Fibroblast of skin of back (primary cell): ENCODE measurements around the gene NBPF26. TPM values are rescaled to one million over a fixed set of nuclear protein-coding genes. Genes with fewer than 3 reads are reported as not detected.
"Not testable (repeated sequence)": the region's sequence is repeated elsewhere in the genome, so short reads cannot be mapped to it uniquely, and the experiment has no call there.

Experiments
- DNase-seq: peaks from one replicate; pipeline ENCODE4 v3.0.0-alpha.2; 2013
- polyA plus RNA-seq, 2 experiments: library from polyadenylated mRNA; unstranded; fragments of 120-200 nt; gene quantifications; one replicate each; pipeline ENCODE4 v1.2.1, GENCODE V29; 2013; ENCODE audit not compliant: insufficient read length in 2 of 2

The NBPF26 gene
- 6.7 TPM for polyA plus RNA-seq (2013, experiment 1 of 2; ENCODE audit: insufficient read length)
- polyA plus RNA-seq (2013, experiment 2 of 2; ENCODE audit: insufficient read length): 5.9 TPM

DNA sequence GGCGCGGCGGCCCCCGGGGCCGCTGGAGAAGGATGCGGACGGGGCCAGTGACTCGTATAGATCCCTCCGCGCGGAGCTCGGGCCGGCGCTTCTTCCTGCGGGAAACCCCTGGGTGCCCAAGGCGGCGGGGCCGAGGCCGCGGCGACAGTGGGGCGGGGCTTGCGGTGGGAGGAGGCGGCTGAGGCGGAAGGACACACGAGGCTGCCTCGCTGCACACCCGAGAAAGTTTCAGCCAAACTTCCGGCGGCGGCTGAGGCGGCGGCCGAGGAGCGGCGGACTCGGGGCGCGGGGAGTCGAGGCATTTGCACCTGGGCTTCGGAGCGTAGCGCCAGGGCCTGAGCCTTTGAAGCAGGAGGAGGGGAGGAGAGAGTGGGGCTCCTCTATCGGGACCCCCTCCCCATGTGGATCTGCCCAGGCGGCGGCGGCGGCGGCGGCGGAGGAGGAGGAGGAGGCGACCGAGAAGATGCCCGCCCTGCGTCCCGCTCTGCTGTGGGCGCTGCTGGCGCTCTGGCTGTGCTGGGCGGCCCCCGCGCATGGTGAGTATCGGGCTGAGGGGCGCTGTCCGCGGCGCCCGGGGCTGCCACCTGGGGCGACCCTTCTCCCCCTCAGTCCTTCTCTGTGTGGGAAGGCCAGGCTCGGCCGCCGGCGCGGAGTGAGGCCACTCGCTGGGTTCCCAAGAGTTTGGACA lies at the start of gene NBPF26:
Gene NBPF26 (plus strand): TSS at position 231 of the 688 bp plus-strand sequence.
- peak; percentile 85 for DNase-seq

DNA sequence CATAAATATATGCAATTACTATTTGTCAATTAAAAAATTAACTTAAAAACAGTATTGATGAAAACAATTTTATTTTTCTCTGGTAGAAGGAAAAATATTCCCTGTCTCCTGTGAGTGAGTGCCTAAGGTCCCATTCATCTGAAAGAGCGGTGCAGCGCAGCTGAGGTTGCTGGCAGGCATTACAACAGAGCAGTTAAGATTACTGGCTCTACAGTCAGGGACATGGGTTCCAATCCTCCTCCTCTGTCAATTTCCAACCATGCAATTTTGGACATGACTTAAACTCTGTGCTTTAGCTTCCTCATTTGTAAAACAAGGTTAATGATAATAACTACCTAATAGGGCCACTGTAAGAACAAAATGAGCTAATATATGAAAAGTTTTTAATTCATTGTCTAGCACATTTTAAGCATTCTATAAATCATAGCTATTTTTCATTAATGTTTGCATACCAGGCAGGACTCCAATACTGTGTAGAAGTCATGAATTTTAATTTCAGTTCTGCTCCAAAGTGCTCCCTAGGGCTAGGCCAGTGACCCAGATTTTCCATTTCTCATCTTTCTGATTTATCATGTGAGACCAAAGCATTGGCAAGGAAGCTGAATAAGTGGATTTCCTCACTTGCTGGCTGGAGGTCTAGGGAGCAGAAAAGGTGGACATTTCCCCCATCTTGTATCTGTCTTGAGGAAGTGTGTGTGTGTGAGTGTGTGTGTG lies 43.5 kb upstream of the NBPF26 start:
- DNase-seq: not testable (repeated sequence)

DNA sequence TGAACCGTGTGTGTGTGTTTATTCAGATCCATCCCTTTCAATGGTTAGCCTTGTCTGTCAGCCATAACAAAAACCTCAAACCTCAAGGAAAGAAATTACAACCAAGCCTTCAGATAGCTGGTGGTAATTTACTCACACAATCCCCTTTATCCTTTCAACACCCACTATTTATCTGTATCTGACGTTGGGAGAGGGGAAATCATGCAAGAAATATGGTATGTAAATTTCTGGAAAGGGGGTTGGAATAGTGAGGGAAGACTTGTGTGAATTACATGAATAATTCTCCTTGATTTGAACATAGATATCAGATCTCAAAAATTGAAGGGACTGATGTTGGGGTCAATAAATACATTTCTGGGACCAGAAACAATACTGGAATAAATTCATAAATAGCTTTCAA lies 42.8 kb upstream of the NBPF26 start:
- not testable (repeated sequence) for DNase-seq

DNA sequence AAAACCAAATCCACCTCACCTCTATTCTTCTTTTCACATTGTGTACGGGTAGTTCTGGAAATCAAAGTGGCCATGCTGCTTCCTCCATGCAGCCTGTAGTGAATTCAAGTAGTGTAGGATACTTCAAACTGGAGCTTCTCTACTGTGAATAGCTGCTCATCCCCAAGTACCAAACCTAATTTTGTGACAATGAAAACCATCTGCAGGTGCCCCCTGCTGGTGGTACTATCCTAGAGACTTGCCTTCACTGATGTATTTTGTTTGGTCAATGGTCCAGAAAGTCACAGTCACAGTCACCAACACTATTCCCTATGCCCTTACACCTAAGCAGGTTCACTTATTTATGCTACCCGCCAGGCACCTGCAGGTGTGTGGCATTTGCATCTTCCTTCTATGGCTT lies 39.3 kb upstream of the NBPF26 start:
- not testable (repeated sequence) for DNase-seq

DNA sequence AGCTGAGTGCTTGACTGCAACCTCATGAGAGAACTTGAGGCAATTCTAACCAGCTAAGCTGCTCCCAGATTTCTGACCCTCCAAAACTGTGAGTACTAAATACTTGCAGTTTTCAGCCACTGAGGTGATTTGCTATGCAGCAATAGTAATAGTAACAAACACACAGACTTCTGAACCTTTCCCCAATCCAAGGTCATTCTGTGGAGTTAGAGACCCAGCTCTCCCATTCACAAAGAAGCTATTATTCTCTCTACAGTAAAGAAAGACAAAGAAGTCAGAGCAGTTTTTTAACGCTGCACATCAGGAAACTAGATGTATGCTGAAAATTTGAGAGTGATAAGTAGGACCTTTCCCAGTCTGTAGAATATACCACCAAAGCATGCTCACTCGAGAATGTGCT lies 38.1 kb upstream of the NBPF26 start:
- not testable (repeated sequence) for DNase-seq

DNA sequence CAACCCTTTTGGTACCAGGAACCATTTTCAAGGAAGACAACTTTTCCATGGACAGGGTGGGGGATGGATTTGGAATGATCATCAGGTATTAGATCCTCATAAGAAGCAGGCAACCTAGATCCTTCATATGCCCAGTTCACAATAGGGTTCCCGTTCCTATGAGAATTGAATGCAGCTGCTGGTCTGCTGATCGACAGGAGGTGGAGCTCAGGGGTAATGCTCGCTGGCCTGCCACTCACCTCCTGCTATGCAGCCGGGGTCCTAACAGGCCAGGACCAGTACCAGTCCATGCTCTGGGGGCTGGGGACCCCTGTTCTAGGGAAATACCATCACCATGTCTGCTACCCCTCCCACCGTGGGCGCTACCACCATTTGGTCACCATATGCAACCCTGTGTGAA lies 36.5 kb upstream of the NBPF26 start:
- DNase-seq: not testable (repeated sequence)

DNA sequence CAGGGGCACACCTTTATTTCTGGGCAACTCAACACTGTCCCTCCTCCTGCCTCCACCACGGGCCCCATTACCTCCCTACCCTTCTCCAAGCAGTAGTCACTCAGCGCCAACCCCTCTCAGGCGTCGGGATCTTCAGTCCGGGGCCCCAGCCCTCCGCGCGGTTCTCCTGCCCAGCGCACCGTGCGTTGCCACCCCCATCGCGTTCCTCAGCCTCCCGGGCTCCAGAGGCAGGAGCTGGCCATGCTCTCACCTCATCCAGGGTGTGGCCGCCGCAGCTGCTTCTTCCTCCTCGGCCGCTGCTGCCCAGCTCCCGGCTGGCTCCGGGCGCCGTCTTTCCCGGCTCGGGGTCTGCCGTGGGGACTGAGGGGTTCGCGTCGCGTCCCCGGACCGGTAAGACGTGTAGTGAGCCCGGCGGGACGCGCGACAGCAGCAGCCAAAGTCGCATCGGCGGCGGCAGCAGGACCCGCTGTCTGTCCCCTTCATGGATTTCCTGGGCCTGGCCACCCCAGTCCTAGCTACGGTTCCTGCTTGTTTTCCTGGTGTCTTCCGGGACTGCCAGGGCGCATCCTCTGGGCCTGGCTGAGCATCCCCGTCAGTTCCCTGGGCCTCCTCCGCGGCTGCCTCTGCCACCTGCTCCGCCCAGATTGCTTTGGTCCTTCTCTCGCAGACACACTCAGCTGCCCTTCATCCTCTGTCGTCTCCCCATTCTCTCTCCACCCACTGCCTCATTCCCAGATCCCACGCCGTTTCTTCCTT lies 22.8 kb upstream of the NBPF26 start:
- not testable (repeated sequence) for DNase-seq

DNA sequence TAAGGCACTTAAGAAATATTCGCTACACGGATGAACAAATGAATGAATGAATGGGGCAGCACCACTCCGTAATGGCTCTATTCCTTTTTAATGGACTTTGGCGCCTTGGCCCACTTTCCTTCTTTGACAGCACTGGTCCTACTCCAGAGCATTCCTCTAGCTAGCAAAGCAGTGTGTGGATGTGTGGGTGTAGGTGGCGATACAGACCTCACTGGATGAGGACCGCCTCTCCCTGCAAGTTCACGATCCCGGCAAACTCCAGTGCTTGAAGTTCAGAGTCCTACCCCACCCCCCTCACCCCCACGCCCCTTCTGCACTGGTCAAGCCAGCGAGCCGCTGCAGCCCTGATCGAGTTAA lies 409 bp upstream of the NBPF26 start:
- not testable (repeated sequence) for DNase-seq

DNA sequence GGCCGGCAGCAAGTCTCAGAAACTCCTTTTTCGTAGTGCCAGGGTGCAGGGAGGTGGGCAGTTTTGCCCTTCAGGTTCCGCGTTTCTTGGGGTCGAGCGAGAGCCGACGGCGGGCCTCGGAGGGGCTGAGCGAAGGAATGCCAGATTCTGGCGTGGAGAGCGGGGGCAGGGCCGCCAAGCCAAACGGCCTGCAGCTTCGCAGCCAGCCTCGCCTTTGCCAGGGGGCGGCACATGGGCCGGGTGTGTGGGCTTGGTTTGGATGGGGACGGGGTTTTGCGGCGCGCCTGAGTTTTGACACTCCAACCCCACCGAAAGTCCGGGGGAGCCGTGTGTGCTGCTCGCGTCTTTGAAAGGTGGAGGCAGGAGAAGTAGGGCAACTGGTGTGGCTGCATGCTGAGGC lies 762 bp downstream of the NBPF26 start:
- not testable (repeated sequence) for DNase-seq

DNA sequence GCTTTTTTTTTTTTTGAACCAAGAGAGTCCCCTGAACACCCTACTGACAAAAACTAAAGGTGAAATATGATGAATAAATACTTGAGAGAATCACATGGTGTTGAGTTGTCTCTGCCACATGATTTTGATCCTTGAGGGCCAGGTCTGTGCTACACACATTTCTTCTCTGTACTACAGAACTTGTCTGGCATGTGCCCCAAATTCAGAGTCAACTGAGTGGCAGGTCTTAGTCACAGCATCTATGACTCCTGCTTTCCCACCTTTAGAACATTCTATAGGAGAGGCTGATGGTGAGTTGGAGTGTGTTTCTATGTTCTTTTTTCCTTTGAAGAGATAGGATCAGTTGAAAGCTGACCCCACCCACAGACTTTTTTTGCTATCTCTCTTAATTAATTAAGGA lies 5.1 kb downstream of the NBPF26 start:
- DNase-seq: not testable (repeated sequence)

DNA sequence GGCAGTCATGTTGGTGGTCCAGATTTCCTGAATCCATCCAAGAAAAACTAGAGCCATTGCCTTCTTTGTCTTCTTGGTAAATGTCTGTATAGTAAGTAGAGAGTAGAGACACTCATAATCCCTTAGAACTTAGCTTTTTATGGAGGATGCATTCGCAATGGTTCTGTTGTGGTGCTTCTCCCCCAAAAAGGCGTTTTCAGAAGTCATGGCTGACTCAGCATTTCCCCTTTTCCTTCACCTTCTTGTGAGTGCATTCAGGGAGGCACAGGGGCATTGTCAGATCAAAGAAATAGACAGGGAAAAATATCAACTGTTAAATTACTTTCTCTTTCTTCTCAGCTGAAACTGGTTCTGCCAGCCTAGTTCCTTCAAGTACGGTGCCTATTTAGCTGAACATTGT lies 45.3 kb downstream of the NBPF26 start:
- DNase-seq: not testable (repeated sequence)

DNA sequence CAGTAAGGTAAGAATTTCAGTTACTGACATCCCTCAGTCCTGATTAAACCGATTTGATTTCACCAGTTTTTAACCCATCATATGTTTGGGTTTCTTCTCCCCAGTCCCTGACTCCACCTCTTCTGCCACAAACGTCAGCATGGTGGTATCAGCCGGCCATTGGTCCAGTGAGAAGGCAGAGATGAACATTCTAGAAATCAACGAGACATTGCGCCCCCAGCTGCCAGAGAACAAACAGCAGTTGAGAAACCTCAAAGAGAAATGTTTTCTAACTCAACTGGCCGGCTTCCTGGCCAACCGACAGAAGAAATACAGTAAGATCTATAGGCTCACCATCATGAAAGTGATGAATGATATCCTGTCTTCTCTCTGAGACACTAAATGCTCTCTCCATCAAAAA lies 81.7 kb downstream of the NBPF26 start:
- DNase-seq: peak; percentile 14

DNA sequence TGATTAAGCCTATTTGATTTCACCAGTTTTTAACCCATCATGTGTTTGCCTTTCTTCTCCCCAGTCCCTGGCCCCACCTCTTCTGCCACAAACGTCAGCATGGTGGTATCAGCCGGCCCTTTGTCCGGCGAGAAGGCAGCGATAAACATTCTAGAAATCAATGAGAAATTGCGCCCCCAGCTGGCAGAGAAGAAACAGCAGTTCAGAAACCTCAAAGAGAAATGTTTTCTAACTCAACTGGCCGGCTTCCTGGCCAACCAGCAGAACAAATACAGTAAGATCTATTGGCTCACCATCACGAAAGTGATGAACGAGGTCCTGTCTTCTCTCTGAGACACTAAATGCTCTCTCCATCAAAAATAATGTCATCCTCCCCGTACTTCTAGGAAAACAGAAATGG lies 88.1 kb downstream of the NBPF26 start:
- peak; percentile 47 for DNase-seq

DNA sequence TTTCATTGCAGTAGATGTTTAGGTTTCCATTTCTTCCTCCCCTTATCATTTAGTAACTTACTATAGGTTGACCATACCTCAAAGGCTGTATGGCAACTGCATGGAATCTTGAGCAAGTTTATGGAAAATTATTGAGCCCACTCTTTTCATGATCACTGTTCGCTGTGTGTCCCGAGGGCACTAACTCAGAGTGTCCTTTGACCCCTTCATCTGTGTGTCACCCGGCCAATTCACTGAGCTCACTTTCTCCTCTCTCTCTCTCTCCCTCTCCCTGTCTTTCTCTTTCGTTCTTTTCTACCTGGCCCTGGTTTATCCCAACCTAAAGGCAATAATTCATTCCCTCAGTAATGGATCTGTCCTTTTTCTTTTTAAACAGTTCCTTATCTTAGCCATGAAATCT lies 101.3 kb downstream of the NBPF26 start:
- not testable (repeated sequence) for DNase-seq

DNA sequence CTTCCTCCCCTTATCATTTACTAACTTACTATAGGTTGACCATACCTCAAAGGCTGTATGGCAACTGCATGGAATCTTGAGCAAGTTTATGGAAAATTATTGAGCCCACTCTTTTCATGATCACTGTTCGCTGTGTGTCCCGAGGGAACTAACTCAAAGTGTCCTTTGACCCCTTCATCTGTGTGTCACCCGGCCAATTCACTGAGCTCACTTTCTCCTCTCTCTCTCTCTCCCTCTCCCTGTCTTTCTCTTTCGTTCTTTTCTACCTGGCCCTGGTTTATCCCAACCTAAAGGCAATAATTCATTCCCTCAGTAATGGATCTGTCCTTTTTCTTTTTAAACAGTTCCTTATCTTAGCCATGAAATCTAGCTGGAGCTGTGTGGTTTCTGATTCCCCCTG lies 102.9 kb downstream of the NBPF26 start:
- DNase-seq: not testable (repeated sequence)

DNA sequence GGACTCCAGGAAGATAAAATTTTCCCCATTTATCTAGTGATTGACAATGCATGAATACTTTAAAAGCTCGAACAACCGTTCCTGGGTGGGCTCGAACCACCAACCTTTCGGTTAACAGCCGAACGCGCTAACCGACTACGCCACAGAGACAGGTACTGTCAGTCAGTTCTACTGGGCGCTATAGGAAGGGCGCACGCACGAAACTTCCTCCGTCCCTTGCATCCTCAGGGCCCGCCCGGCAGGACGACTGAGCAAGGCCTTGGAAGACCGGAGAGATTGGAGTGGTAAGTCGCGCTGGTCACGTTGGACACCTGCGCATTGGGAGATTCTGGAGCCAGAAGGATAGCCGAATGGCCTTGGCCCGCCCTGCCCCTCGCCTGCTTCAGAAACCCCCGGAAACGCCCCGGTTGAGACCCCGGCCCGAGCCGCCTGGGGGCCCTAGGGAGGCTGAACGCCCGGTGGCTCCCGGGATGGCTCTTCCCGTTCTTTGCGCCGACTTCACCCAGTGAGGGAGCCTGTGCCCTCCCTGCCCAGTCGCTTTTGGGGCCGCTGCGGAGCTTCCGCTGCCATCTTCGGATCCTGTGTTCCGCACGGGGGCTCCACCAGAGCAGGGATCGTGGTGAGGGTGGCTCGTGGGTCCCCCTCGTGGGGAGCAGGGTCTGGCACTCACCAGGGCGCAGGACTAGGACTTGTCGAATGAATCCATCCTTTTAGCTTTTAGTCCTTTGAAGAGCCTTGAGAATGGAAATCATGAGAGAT lies 120.6 kb downstream of the NBPF26 start:
- DNase-seq: peak; percentile 79

DNA sequence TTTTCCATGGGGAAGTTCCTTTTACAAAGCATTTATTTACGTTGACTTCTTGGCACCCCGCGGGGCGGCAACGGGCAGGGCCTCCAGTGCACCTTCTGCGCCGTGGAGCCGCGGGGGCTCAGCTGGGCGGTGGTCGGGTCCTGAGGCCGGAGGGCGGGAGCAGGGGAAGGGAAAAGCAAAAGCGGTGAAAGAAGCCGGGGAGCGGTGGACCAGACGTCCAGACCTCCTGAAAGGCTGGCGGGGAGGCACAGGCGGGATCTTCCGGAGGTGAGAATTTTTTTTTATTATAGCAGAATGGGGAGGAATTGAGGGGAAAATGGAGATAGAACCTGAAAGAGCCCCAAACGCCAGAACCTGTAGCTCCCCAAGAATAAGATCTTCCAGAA lies 121.2 kb downstream of the NBPF26 start:
- not testable (repeated sequence) for DNase-seq

DNA sequence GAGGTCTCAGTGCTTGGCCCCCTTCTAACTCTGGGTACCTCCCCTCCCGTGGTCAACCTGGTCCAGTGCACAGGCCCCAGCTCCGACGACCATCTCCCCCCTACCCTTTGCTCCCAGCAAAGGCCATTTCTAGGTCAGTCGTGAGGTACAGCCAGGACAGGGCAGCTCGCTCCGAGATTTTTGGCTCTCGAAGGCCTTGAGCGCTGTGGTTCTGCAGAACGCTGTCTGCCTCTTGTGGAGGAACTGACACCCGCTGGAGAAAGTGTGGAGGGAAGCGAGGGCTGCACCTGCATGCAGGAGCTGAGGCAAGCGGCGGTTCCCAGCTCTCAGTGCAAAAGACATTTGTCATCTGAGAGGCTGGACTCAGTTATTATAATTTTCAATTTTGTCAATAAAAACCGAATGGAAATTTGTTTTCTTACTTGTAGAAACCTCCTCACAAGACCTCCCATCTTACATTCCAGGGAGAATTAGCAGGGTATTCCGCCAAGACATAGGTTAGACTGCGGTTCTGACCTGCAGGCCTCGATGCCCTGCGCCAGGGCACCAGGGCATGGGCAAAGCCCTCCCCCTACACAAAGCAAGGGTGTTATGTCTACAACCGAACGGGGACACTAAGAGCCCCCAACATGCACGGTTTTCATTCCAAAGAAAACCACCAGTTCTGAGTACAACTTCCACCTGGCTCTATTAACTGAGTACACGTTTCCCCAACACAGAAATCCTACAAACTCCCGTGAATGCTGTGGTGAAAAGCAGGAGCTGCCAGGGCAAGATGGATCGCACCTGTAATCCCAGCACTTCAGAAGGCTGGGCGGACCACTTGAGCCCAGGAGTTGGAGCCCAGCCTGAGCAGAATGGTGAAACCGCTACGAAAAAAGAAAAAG lies 125.9 kb downstream of the NBPF26 start:
- DNase-seq: not testable (repeated sequence)

DNA sequence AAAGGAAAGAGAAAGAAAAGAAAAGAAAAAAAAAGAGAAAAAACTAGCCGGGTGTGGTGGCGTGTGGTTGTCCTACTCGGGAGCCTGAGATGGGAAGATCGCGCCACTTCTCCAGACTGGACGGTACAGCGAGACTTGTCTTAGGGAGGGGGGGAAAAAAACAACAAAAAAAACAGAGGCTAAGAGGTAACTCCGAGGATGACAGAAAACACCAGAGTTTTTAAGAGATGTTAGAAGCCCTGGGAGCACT lies 126.5 kb downstream of the NBPF26 start:
- DNase-seq: peak; percentile 80

DNA sequence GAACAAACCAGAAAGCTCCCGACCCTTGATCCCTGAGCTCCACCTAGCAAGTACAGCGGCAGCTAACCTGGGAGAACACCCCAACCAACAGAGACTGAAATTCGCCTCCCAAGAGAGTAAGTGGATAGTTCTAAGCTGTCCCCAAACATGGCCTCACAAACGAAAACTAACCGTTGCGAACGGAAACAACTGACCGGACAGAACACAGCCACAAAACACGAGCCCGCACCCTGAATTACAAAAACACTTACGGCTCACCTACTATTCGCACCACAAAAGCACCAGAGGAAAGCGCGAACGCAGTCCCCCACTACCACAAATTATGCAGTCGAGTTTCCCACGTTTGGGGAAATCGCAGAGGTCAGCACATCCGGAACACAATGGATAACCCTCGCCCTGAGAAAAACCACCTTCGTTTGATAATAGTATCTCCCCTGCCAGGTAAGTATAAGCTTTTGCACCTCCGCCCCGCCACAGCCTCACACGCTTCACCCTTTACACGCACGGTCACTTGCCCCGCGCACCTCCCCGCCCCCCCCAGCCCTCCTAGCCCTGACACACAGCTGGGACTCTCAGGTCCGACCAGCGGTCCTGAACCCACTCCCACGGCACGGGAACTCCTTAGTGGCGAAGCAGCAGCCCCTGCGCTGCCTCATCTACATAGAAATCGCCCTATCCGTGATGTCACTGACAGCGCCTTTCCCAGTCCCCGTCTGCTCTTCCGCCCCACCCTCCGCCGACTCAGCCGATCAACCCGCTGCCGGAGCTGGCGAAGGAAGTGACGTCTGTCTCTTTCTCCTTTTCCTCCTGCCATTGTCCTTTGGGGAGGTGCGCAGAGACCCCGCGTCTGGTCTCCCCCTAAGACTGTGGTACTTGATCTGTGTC lies 127.0 kb downstream of the NBPF26 start:
- DNase-seq: peak; percentile 98

DNA sequence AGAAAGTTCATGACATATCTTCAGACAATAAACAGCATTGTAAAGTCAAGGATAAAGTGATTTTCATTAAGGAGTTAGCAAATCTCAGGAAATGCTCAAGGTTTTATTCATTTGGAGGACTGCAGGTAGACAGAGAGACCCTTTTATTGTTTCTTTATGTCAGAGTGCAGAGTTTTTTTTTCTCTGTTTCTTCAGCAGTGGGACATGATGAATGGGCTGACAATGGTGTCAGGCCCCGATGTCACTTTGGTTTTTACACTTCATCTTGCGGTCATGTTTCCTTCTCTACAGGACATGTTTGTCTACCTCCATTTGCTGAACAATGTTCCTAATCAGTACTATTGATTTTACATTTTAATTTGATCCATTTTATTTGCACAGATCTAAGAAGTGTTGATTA lies 134.4 kb downstream of the NBPF26 start:
- not testable (repeated sequence) for DNase-seq
